T-helper 1 cell treated with Interleukin-12 subunit alpha and Interleukin-12 subunit beta and Interleukin-4 antibody, amounts not matched to agents 30 ng/mL and 1 ng/mL, for 36 hours (primary cell): ENCODE results near the gene TEX28. TPM values are rescaled to one million over a fixed set of nuclear protein-coding genes. Genes with fewer than 3 reads are reported as not detected.
"Not testable (repeated sequence)": the region's sequence is repeated elsewhere in the genome, so short reads cannot be mapped to it uniquely, and the experiment has no call there.

Experiments used
- intact Hi-C: fragments of 100-400 bp; cut with micrococcal nuclease; formaldehyde crosslinking; loops from one replicate; pipeline ENCODE4 v1.15.1; 2024
- total RNA-seq: library from RNA; stranded (reverse); gene quantifications from 2 replicates; pipeline ENCODE4 v1.2.3, GENCODE V29; 2022

TEX28 gene
- not detected in 2 replicates for total RNA-seq

GRCh38 chrX:154294791-154295574, at the start of gene TEX28:
Gene TEX28 (minus strand): TSS chrX:154295124. CDS start chrX:154292117, 3,007 bp downstream.
- intact Hi-C loops, result no loop called here

DNA sequence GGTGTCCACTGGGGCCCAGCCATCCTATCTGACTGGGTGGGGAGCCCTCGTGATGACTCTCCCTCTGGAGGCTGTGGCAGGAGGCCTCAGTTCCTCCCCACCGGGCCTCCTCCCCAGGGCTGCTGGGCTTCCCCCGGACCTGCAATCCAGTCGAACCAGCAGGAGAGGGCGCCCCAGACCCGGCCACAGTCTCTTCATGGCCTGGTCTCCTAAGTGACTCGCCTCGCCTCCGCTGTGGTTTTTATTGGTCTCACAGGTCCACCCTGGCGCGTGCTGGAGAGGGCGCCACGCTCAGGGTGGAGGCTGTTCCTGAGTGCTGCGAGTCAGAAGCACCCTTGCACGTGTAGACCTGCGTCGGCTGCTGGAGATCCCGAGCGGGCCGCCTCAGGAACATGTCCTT, 48.7 kb upstream of the TEX28 start:
- intact Hi-C loops, result not testable (repeated sequence)

DNA sequence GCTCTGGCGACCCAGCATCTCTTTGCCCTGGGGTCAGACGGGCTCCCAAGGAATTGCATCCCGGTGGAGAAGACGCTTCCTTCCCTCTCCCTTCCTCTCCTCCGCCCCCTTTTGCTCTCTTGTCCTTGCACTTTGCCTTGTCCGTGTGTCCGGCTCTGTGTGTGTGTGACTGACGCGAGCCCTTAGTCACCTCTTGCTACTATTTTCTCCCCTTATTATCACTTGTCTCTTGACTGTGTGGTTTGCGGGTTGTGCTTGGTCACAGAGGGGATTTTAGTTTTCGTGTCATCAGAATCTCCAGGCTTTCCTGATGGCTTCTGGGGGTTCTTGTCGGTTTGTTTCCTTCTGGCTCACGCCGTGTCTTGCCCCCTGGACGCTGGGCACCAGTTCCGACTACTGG, 48.1 kb upstream of the TEX28 start:
- intact Hi-C loops, result not testable (repeated sequence)

DNA sequence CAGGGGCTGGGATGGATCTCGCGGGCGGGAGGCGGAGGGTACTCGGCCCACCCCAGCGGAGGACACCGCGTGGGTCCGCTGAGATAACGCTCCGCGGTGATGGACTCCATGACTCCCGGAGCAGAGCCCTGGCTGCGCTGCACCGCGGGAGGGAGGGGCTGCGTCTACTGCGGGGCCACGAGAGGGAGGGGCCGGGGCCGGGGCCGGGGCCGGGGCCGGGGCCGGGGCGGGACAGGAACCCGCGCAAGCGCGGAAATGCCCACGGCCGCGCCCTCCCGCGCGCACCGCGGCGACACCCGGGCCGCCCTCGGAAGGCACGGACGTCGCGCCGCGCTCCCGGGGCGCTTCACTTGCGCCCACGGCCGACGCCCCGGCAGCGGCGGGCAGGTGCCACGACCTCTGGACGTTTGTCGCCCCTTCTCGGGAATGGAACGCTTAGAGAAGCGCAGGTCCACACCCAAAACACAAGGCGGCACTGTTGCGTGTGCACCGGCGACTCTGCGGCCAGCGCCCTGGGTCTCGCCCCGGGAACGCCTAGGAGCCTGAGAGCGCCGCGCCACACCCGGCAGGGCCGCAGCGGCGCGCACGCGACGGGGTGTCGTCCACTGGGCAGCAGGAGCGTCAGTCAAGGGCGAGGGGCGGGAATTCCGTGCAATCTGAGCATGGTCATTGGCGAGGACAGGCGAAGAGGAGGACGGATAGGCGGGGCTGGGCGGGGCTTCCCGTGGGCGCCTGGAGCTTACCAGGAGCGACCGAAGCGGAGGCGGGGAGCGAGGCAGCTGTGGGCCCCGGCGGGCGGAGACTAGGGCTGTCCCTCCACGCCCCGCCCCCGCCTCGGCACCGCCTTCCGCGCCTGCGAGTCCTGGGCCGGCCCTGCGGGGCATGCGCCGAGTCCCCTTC, 46.7 kb upstream of the TEX28 start:
- intact Hi-C loops, result not testable (repeated sequence)

GRCh38 chrX:154334496-154334895, 39.6 kb upstream of the TEX28 start:
- intact Hi-C loops, result no loop called here

- intact Hi-C loops, result no loop called here
These were observed 38.9 kb upstream of the TEX28 start for GRCh38 chrX:154333837-154334271.

GRCh38 chrX:154333116-154333515, 38.2 kb upstream of the TEX28 start:
- intact Hi-C loops, result no loop called here

- intact Hi-C loops, result no loop called here
These were observed 37.6 kb upstream of the TEX28 start for GRCh38 chrX:154332561-154332960.

DNA sequence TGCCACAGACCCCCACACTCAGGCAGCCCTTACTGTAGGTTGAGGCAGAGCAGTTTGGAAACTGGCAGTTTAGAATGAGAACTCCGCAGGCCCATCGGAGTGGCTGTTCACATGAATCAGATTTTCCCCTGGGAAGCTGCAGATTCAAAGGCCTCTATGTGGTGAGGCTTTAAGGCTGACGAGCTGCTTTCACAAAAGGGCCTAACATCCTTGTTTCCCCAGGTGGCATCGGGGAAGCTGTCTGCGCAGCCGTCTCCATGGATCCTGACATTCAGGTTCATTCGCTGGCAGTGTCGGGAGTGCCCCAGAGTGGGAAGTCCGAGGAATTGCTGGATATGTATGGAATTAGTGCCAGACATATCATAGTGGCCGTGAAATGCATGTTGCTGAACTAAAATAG, 34.4 kb upstream of the TEX28 start:
- intact Hi-C loops, result no loop called here

DNA sequence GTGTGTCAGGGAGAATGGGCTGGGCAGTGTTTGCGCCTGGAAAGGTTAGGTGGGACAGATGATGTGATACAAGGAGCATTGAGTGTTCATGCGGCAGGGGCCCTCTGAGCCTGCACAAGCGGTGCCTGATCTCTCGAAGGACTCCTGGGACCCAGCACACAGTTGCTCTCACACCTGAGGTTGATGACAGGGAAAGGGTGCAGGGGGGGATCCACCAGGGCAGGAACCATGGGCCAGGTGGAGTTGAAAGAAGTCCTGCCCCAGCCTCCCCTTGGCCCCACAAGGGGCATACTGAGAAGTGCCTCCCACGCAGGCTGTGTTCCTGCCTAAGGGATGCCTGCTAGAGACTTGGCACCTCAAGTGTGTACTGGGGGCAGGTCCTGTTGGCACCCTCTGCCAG, 33.7 kb upstream of the TEX28 start:
- intact Hi-C loops, result no loop called here

GRCh38 chrX:154327038-154327820, 32.3 kb upstream of the TEX28 start:
- intact Hi-C loops, result loop anchor here (1.0 kb wide), 1 partner anchor 19 kb away; no protein-coding TSS in a partner anchor

- intact Hi-C loops, result no loop called here
These were observed 30.6 kb upstream of the TEX28 start for GRCh38 chrX:154325541-154325940.

DNA sequence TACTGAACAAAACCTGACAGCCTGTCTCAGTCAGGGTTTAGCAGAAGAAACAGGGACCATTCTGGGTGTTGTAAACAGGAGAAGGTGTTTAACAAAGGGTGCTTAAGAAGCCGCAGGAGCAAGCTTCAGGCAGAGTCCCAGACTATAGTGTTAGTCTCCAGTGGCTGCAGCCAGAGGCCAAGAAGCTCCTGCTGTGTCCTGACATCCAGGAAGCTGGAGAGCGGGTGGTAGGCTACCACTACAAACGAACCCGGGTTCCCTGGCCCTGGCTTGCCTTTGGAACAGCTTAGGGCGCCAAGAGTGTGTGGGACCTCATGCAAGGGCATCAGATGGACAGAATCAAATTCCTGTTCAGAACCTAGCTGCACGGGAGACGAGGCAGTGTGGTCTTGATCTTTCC, 28.6 kb upstream of the TEX28 start:
- intact Hi-C loops, result no loop called here

DNA sequence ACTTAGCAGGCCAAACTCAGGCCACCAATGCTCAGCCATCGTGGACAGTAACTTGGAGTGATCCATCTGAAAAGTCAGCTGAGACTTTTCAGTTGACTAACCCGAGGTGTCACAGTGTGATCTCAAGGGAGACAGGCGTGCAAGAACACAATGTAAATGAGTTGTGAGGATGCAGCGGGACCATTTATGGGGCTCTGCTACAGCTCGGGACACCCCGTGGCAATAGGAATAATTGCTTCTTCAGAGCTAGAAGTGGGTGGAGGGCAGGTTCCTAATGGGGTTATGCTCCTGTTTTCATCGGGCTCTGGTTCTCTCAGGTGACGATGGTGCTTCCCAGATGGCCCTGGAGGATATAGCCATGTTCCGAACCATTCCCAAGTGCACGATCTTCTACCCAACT, 28.0 kb upstream of the TEX28 start:
- intact Hi-C loops, result no loop called here

- intact Hi-C loops, result no loop called here
These were observed 26.7 kb upstream of the TEX28 start for GRCh38 chrX:154321594-154321993.

DNA sequence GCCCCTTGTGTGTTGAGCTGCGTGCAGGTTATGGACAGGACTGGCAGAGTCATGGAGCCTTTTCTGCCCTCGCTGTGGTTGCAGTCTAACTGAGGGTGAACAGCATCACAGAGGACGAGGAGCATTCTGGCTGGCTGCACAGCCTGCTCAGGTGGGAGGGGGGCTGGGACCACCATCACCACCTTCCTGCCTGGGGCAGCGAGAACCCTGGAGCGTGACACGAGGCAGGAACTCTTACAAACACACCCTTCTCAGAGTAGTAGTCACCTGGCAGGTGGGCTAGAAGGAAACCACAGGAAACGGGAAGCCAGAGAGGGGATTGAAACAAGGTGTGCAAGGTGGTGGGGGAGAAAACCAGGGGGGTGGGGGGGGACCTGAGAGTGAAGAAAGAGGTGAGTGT, 26.2 kb upstream of the TEX28 start:
- intact Hi-C loops, result no loop called here

DNA sequence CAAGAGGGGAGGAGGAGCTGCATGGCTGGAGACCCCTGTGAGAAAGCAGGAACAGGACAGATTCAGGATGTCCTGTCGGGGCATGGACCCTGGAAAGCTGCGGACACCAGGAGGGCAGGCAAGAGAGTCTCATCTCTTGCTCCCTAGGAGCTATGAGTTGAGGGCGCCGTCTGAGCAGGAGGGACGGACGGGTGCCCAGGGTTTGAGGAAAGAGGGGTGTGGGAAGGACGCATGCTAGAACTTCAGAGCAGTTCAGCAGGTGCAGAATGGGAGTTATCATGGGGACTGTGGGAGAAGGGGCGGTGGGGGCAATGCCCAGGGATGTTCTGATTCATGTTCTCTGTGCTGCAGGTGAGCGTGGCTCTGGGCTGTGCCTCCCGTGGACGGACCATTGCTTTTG, 25.5 kb upstream of the TEX28 start:
- intact Hi-C loops, result no loop called here

GRCh38 chrX:154317391-154317995, 22.6 kb upstream of the TEX28 start:
- intact Hi-C loops, result no loop called here

- intact Hi-C loops, result no loop called here
These were observed 20.5 kb upstream of the TEX28 start for GRCh38 chrX:154315416-154315815.

DNA sequence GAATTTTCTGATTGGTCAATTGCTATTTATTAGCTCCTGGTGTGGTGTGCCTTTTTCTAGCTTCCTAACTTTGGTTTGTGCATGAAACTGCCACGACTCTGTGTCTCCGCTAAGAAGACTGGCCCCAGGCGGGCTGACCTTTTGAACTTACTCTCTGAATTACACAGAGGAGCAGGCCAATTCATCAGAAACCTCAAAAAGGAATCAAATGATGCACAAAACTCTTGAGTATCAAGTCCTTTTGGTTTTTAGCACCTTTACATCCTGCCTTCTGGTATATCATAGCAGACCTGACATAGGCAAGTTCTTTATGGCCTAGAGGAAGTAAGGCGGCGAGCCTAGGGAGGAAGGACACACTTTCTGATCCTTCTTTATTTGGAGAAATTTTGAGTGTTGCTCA, 18.2 kb upstream of the TEX28 start:
- intact Hi-C loops, result no loop called here

DNA sequence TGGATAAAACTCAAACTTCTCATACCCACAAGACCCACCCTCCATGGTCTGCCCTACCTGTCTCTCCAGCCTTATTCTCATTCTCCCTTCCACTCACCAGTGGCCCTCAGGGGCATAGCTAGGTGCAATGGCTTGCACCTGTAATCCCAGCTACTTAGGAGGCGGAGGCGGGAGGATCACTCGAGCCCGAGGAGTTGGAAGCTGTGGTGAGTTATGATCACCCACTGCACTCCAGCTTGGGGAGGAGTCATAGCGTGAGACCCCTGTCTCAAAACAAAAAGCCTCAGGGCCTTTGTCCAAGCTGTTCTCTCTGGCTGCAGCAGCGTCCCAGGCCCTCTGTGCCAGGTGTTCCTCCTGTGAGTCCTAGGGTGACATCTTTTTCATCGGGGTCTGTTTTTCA, 17.2 kb upstream of the TEX28 start:
- intact Hi-C loops, result no loop called here
